Esophagus muscularis mucosa (tissue), 3 donors: Measurements from ENCODE around the gene HCFC1R1.

Source experiments
- POLR2AphosphoS5 ChIP-seq, 2 donors: sonication (generic); formaldehyde crosslinking; IDR thresholded peaks; one replicate each; pipeline ENCODE4 v1.6.1; 2017; ENCODE audit warnings: antibody characterized with exemption in 2 of 2
- TF ChIP-seq, protein P1 (sequence below), 3 experiments: fragments of 200-600 bp in 2 of 3; fragments of 450-650 bp in 1 of 3; sonication (generic) in 2 of 3; IDR thresholded peaks; one replicate each; pipeline ENCODE4 v1.5.1; 2017 to 2019; ENCODE audit warnings: antibody characterized with exemption in 3 of 3, mild to moderate bottlenecking in 2 of 3, moderate library complexity in 1 of 3

DNA sequence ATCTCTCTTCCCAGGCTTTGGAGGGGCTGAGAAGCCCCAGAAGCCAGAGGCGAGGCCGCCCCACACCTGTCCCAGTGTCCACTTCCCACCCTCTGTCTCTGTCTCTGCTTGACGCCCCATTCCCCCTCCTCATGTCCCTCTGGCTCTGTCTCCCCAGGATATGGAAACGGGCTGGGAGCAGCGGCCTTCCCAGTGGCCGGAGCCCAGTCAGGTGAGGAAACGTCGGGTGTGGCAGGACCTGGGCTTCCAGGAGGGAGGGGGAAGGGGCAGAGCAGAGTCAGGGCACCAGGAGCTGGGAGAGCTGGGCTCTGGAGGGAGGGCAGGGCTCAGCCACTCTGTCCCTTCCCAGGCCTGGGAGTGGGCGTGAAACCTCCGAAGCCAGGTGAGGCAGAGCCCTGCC, 32.9 kb downstream of the HCFC1R1 start:
- no peak for TF ChIP-seq POLR2AphosphoS5 (IDR thresholded peaks at IDR 0.05)
- TF ChIP-seq, protein P1, sequence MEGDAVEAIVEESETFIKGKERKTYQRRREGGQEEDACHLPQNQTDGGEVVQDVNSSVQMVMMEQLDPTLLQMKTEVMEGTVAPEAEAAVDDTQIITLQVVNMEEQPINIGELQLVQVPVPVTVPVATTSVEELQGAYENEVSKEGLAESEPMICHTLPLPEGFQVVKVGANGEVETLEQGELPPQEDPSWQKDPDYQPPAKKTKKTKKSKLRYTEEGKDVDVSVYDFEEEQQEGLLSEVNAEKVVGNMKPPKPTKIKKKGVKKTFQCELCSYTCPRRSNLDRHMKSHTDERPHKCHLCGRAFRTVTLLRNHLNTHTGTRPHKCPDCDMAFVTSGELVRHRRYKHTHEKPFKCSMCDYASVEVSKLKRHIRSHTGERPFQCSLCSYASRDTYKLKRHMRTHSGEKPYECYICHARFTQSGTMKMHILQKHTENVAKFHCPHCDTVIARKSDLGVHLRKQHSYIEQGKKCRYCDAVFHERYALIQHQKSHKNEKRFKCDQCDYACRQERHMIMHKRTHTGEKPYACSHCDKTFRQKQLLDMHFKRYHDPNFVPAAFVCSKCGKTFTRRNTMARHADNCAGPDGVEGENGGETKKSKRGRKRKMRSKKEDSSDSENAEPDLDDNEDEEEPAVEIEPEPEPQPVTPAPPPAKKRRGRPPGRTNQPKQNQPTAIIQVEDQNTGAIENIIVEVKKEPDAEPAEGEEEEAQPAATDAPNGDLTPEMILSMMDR (IDR thresholded peaks at IDR 0.05) = no peak
